Transverse colon (tissue), 4 donors: ENCODE results near the gene PDC. TPM values are rescaled to one million over a fixed set of nuclear protein-coding genes. Genes with fewer than 3 reads are reported as not detected.

Experiments
- DNase-seq: peaks from one replicate; pipeline ENCODE4 v3.0.0-alpha.2; 2019
- H3K27ac ChIP-seq, 4 donors: fragments of 200-600 bp; sonication (generic); 2 replicates each; pipeline ENCODE4 v1.5.1; 2016 to 2018; ENCODE audit warnings: inconsistent platforms in 4 of 4
- H3K27me3 ChIP-seq: fragments of 200-600 bp; sonication (generic); 2 replicates; pipeline ENCODE4 v1.5.1; 2017; ENCODE audit warnings: inconsistent platforms
- H3K36me3 ChIP-seq, 4 donors: fragments of 200-600 bp; sonication (generic); 2 replicates each; pipeline ENCODE4 v1.5.1; 2017 to 2019; ENCODE audit warnings: inconsistent platforms in 4 of 4
- H3K4me1 ChIP-seq, 4 donors: fragments of 200-600 bp; sonication (generic); 2 replicates each; pipeline ENCODE4 v1.5.1; 2017 to 2020; ENCODE audit warnings: inconsistent platforms in 4 of 4
- H3K4me3 ChIP-seq, 4 donors: fragments of 200-600 bp; sonication (generic); 1 replicate in 1 of 4; 2 replicates in 3 of 4; pipeline versions ENCODE4 v1.5.1 to v1.6.1; 2017 to 2019; ENCODE audit warnings: inconsistent platforms in 4 of 4
- H3K9me3 ChIP-seq, 2 donors: fragments of 200-600 bp; sonication (generic); 2 replicates each; pipeline ENCODE4 v1.5.1; 2017 to 2019; ENCODE audit warnings: inconsistent platforms in 2 of 2
- EP300 ChIP-seq: sonication (generic); formaldehyde crosslinking; IDR thresholded peaks from one replicate; pipeline ENCODE4 v1.6.1; 2017; ENCODE audit warnings: antibody characterized with exemption, low read depth
- POLR2A ChIP-seq: fragments of 450-650 bp; IDR thresholded peaks from one replicate; pipeline ENCODE4 v1.6.1; 2016; ENCODE audit warnings: antibody characterized with exemption, mild to moderate bottlenecking, moderate library complexity
- POLR2AphosphoS5 ChIP-seq, 3 donors: sonication (generic); formaldehyde crosslinking; IDR thresholded peaks; one replicate each; pipeline ENCODE4 v1.6.1; 2016; ENCODE audit warnings: antibody characterized with exemption in 3 of 3
- WGBS, 2 donors: methylation state at CpG; one replicate each; pipeline ENCODE4 v1.1.5; 2018; ENCODE audit warnings: low coverage in 1 of 2; 5-methylcytosine and 5-hydroxymethylcytosine counted together
- in situ Hi-C, 4 donors: fragments of 200-750 bp; cut with MboI; loops; one replicate each; pipeline versions ENCODE4 v1.15.0 to v1.15.1; 2017; ENCODE audit warnings: low sequenced_read_pairs in 3 of 4, low pct_ligation_motif_present in 1 of 4, low pct_unique_long_range_greater_than_20kb in 1 of 4
- intact Hi-C: fragments of 100-400 bp; cut with DNase I; formaldehyde crosslinking; loops from one replicate; pipeline ENCODE4 v1.15.1; 2023; ENCODE audit warnings: low total_unique reads
- total RNA-seq, 4 donors: library from RNA; depleted of rRNA; stranded (reverse); fragments of >200 nt; gene quantifications; one replicate each; pipeline ENCODE4 v1.1.0, GENCODE V29; 2016
- TF ChIP-seq, protein P1 (sequence below), 5 experiments: fragments of 200-600 bp in 3 of 5; fragments of 450-650 bp in 2 of 5; sonication (generic) in 3 of 5; IDR thresholded peaks; 1 replicate in 2 of 5; 2 replicates in 3 of 5; pipeline ENCODE4 v1.5.1; 2016 to 2017; ENCODE audit warnings: antibody characterized with exemption in 5 of 5, inconsistent platforms in 3 of 5, mild to moderate bottlenecking in 2 of 5, moderate library complexity in 1 of 5

The PDC gene
- total RNA-seq, 4 donors from 2014 or later: not detected

GRCh38 chr1:186479162-186479561 is 18.2 kb upstream of the PDC start:
- TF ChIP-seq POLR2A (no peak), EP300 (no peak), POLR2AphosphoS5 (IDR thresholded peaks at IDR 0.05) (no peak)
- TF ChIP-seq, protein P1, sequence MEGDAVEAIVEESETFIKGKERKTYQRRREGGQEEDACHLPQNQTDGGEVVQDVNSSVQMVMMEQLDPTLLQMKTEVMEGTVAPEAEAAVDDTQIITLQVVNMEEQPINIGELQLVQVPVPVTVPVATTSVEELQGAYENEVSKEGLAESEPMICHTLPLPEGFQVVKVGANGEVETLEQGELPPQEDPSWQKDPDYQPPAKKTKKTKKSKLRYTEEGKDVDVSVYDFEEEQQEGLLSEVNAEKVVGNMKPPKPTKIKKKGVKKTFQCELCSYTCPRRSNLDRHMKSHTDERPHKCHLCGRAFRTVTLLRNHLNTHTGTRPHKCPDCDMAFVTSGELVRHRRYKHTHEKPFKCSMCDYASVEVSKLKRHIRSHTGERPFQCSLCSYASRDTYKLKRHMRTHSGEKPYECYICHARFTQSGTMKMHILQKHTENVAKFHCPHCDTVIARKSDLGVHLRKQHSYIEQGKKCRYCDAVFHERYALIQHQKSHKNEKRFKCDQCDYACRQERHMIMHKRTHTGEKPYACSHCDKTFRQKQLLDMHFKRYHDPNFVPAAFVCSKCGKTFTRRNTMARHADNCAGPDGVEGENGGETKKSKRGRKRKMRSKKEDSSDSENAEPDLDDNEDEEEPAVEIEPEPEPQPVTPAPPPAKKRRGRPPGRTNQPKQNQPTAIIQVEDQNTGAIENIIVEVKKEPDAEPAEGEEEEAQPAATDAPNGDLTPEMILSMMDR (IDR thresholded peaks at IDR 0.05): no peak
- no peak overlapping the region for H3K27ac ChIP-seq
- intact Hi-C loops: no loop called here
- H3K4me3 ChIP-seq: no peak overlapping the region
- H3K36me3 ChIP-seq: no peaks in the 10 kb centered on the region
- in situ Hi-C loops: loop anchor here in 1 of 4 donors (25.0 kb wide), 1 partner anchor 208 kb away; the partner anchor contains the start of gene PTGS2
- H3K27me3 ChIP-seq: no peaks in the 10 kb centered on the region
- H3K9me3 ChIP-seq: no peaks in the 10 kb centered on the region
- no peak for DNase-seq
- no peaks in the 10 kb centered on the region for H3K4me1 ChIP-seq
- WGBS, 2 donors: 63 to 74% methylated on average over 2 of the region's 2 CpGs

DNA sequence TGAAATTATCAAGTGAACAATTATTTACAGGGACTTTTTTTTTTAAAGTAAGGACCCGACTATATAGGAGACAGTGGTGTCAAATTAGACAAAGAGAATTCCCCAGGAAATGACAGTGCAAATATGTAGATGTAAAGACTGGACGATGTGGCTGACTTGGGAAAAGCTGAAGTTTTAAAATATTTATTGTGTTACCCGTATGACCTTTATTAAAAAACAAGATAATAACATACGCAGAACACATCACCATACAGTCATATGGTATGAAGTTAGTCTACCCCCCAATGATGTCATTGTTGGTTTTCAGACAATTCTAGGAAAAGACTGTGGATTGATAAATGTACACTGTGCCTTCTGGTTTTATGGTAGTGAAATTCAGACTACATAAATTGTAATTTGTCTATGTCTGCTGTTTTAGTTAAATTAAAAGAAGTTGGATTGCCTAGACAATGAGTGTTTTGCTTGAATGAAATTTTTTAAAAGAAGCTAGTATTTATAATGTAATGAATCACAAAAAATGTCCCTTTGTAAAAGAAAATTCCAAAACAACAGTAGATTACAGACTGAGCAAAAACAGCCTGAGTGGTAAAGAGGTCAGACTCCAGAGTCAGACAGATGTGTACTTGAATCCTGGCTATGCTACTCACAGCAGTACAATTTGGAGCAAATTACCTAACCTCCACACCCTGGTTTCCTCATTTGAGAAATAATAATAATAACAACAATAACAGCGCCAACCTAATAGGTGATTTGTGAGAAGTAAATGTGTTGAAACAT is 15.5 kb upstream of the PDC start:
- intact Hi-C loops: no loop called here
- H3K27me3 ChIP-seq: no peaks in the 10 kb centered on the region
- H3K9me3 ChIP-seq: no peaks in the 10 kb centered on the region
- H3K4me1 ChIP-seq: no peaks in the 10 kb centered on the region
- 71 to 78% methylated on average over 5 of the region's 5 CpGs for WGBS, 2 donors
- no peaks in the 10 kb centered on the region for H3K36me3 ChIP-seq
- no peak overlapping the region for H3K4me3 ChIP-seq
- no peak overlapping the region for H3K27ac ChIP-seq
- TF ChIP-seq POLR2A (no peak), POLR2AphosphoS5 (IDR thresholded peaks at IDR 0.05) (no peak), EP300 (no peak)
- TF ChIP-seq, protein P1 (IDR thresholded peaks at IDR 0.05): no peak
- in situ Hi-C loops: loop anchor here in 1 of 4 donors (25.0 kb wide), 1 partner anchor 211 kb away; the partner anchor contains the start of gene PTGS2
- DNase-seq: no peak

DNA sequence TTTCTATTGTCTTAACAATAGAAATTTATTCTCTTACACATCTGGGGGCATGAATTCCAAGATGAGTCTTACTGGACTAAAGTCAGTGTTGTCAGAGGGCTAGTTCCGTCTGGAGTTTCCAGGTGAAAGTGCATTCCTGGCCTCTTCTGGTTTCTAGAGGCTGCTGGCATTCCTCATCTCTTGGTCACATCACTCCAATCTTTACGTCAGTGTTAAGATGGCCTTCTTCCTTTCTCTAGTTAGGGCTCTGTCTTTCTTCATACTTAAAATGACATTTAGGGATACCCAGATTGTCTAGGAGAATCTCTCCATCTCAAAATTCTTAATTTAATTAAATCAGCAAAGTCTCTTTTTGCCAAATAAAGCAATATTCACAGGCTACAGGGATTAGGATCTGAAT is 13.3 kb upstream of the PDC start:
- Histone ChIP-seq H3K27ac (no peak overlapping the region), H3K27me3 (no peaks in the 10 kb centered on the region), H3K9me3 (no peaks in the 10 kb centered on the region), H3K4me1 (no peaks in the 10 kb centered on the region), H3K4me3 (no peak overlapping the region), H3K36me3 (no peaks in the 10 kb centered on the region)
- in situ Hi-C loops: no loop called here
- WGBS, 2 donors: 77% methylated on average over 2 of the region's 2 CpGs; no CpG with 5 or more reads in 1 of the 2 donors
- TF ChIP-seq, protein P1 (IDR thresholded peaks at IDR 0.05): no peak
- TF ChIP-seq EP300 (no peak), POLR2AphosphoS5 (IDR thresholded peaks at IDR 0.05) (no peak), POLR2A (no peak)
- intact Hi-C loops: no loop called here
- no peak for DNase-seq

- intact Hi-C loops: no loop called here
- Histone ChIP-seq H3K27me3 (no peaks in the 10 kb centered on the region), H3K36me3 (no peaks in the 10 kb centered on the region), H3K9me3 (no peaks in the 10 kb centered on the region), H3K4me3 (no peak overlapping the region), H3K4me1 (no peaks in the 10 kb centered on the region), H3K27ac (no peak overlapping the region)
- in situ Hi-C loops: no loop called here
- WGBS, 2 donors: 40 to 68% methylated on average over 1 to 4 of the region's 4 CpGs
- no peak for DNase-seq
- TF ChIP-seq EP300 (no peak), POLR2AphosphoS5 (IDR thresholded peaks at IDR 0.05) (no peak), POLR2A (no peak)
- TF ChIP-seq, protein P1 (IDR thresholded peaks at IDR 0.05): no peak
Observed at GRCh38 chr1:186473047-186473446, 12.1 kb upstream of the PDC start.
